Measurements from ENCODE around the gene ZSWIM6.

DNA sequence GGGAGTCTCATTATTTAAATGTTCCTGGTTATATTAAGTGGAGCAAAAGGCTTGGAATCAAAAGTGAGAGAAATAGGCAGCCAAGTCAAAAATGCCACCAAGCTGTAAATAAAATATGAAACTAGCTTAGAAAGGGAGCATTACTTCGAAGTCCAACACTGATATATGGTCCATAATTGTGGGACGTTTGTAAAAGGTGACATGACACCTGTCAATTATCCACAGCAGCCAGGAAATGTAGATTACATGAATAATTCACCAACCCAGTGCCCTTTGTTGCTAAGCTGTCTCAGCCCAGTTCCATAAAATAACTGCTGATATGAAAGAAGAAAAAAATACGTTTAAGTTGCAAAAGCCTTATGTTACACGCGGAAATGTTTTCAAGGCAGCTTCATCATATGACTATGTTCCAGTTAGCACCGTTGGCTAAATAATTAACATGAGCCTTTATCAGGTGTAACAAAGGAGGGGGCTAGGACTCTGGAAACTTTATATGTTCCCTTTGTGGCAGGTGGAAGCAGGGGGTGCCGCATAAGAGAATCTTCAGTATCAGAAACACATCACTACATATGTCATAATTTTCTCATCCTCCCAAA is 39.9 kb upstream of the ZSWIM6 start:
- TF ChIP-seq, protein P1, sequence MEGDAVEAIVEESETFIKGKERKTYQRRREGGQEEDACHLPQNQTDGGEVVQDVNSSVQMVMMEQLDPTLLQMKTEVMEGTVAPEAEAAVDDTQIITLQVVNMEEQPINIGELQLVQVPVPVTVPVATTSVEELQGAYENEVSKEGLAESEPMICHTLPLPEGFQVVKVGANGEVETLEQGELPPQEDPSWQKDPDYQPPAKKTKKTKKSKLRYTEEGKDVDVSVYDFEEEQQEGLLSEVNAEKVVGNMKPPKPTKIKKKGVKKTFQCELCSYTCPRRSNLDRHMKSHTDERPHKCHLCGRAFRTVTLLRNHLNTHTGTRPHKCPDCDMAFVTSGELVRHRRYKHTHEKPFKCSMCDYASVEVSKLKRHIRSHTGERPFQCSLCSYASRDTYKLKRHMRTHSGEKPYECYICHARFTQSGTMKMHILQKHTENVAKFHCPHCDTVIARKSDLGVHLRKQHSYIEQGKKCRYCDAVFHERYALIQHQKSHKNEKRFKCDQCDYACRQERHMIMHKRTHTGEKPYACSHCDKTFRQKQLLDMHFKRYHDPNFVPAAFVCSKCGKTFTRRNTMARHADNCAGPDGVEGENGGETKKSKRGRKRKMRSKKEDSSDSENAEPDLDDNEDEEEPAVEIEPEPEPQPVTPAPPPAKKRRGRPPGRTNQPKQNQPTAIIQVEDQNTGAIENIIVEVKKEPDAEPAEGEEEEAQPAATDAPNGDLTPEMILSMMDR (conservative IDR thresholded peaks at IDR 0.05; ENCODE audit: low read length), result no peak
- no peak for TF ChIP-seq EZH2phosphoT487 (IDR thresholded peaks at IDR 0.05; ENCODE audit: borderline replicate concordance, low read depth, low read length)
